Activated CD4-positive, alpha-beta T cell treated with anti-CD3 and anti-CD28 coated beads, Interleukin-10, Interleukin-2, amounts not matched to agents 100 ng/mL and 50 ng/mL, durations not matched to agents 16 hours and 8 hours (primary cell): ENCODE measurements around the gene CLBA1.

Source experiments
- DNase-seq: peaks from one replicate; pipeline ENCODE4 v3.0.0-alpha.2; 2020

CLBA1 gene

GRCh38 chr14:104980611-104981531, 4.7 kb upstream of the CLBA1 start:
- no peak for DNase-seq

DNA sequence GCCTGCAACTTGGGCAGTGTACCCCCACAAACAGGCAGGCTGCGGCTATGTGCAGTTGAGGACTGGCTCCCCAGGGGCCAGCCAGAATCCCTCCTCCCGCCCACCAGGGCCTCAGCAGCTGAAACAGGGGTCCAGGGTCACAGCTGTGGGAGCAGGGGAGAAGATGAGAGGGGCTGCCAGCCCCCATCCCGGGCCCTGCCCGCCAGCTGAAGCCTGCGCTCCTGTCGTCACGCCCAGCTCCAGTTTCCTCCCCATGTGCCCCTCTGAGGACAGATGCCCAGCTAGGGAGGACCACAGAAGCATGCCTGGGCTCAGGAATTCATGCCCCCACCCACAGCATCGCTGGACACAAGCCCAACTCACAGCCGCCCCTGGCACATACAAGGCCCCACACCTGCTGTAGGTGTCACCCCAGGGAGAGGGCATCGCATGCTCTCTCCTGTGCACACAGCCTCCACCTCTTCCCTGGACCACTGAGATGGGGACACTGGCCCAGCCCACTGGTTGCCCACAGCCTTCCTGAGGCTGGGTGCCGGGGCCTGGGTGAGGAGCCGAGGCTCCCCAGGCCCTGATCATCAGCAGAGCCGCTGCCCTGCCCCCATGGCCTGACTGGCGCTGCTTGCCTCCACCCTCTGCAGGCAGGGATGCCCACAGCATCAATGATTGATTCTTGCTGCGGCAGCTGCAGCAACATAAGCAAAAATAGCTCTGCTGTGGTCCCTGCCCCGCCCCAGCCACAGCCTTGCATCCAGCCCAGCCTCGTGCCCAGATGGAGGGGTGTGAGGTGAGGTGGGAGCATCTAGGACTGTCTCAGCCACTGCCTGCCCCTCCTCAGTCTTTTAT, 3.7 kb upstream of the CLBA1 start:
- DNase-seq = no peak

DNA sequence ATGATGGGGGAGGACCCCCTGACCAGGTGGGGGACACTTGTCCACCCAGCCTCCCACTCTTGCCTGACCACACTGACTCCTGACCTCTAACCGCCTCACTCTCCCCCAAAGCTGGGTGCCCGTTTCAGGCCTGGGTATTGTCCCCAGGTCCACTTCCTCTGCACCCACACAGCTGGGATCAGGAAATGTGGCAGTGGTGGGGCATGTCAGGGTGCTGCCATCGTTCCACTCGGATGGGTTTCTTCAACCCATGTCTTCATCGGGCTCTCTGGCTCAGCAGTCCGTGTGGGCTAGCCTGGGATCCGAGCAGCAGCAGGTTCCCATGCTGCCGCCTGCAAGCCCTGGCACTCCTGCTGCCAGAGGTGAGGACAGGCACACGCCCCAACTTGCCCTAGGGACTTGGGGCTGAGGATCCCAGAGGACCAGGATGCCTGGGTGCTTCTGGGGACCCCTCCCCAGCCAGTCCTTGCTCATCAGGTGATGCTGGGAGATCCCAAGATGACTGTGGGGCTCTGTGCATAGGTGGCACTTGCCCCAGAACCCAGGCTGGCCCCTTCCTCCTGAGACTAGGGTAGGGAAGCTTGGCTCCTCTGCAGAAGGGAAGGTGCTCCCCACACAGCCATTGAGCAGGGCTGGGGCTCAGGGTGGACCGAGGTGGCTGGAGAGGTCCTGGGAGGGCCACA, 2.9 kb upstream of the CLBA1 start:
- no peak for DNase-seq

DNA sequence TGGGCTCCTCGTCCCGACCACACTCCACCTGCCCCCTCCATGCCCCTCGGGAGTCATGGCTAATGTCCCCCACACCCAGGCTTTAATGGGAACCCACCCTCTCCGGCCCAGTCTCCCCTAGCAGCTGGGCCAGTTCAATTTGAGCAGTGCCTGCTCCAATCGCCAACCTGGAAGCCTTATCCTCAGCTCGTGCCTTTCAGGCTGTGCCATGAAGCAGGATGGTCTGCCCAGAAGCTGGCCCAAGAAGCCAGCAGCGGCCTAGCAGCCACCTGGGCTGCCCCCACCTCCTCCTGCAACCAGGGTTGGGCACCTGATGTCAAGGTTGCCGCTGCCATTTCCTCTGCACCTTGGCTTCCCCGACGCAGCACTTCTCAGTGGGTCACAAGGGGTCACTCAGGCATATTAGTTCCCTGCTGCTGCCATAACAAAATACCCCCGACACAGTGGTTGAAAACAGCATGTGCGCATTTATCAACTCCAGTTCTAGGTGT, 2.3 kb upstream of the CLBA1 start:
- DNase-seq = no peak

DNA sequence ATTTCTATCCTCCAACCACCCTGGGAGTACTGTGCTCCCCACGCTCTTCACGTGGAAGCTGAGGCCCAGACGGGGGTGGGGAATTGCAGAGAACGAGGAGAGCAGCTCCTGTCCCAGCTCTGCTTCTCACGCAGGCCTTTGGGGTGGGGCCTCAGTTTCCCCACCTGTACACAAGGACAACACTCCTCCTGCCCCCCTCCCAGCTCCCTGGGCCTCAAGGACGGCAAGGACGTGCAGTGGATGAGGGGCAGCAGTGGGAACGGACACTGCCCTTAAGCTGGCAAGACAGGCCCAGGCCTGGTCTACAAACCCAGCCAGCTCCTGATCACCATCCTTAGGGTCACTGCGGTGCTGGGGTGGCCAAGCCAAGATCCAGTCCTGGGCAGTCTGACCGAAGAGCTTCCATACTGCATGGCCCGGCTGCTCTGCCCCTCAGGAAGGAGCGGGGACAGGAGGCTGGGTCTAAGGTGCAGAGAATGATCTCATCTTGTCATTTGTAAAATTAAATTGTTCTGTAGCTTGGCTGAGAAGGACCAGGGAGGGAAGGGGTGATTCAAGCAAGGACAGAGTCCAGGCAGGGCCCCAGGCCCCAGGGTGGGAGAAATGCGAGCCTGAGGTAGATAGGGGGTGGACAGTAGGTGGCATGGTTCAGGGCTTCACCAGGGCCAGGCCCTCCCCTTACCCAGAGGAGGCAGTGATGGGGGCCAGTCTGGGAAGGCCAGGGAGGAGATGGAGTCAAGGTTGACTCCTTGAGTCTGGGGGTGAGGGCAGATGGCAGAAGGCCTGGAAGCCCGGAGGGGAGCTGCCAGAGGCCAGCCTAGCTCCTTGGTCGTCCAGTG, 1.3 kb upstream of the CLBA1 start:
- no peak for DNase-seq

- DNase-seq = no peak
These were observed 1.0 kb downstream of the CLBA1 start for GRCh38 chr14:104986487-104987164.

DNA sequence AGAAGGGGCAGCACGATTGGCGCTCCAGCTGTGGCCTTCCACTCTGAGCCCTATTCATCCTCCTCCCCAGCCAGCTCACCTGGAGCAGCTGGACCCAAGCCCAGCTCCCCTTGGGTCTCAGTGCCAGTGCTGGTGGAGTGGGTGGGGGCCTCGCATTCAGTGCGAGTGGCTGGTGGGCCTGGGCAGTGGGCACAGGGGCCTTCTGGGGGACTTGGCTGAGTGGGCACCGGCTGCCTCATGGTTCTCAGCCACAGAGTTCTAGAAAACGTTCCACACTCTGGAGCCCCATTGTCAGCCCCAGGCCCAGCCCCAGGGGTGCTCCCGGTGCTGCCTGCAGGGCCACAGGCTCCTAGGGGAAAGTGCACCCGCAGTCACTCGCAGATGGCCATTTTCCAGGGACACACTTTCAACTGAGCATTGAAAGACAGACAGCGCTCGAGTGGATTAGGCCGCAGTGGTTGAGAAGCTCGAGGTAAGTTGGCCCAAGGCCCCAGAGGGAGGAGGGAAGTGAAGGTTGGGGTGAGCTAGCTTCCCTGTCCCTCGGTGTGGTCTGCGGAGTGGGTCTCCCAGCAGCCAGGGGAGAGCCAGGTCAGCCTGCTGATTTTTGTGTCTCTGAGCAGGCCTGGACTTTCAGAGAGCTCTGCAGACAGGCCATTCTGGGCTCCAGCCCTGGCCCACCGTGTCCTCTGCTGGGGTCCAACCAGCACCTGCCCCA, 3.8 kb downstream of the CLBA1 start:
- DNase-seq = no peak

GRCh38 chr14:104989951-104990303, 4.3 kb downstream of the CLBA1 start:
- DNase-seq = no peak

DNA sequence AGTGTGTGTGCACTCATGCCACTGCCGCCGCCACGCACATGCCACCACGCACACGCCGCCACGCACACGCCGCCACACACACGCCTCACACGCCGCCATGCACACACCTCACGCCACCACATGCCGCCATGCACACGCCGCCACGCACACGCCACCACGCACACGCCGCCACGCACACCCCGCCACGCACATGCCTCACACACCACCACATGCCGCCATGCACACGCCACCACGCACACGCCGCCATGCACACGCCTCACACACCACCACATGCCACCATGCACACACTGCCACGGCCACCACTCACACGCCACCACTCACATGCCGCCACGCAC, 6.3 kb downstream of the CLBA1 start:
- DNase-seq = no peak

GRCh38 chr14:104992501-104992900, 6.9 kb downstream of the CLBA1 start:
- no peak for DNase-seq

DNA sequence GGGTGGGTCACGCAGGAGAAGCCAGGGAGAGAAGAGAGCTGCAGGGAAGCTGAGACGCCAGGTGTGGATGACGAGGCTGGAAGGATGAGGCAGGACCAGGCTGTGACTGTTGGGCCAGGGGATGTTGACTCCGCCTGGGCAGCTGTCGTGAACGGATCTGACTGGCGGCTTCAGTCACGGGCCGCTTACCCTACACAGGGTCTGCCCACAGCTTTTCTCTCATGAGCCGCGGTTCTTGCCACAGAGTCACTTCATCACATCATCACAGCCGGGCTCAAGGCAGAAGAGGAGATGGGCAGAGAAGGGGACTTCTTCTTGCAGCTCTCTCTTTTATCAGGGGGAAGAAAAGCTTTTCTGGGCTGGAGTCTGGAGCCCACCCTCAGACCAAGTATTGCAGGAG, 7.7 kb downstream of the CLBA1 start:
- DNase-seq = no peak

DNA sequence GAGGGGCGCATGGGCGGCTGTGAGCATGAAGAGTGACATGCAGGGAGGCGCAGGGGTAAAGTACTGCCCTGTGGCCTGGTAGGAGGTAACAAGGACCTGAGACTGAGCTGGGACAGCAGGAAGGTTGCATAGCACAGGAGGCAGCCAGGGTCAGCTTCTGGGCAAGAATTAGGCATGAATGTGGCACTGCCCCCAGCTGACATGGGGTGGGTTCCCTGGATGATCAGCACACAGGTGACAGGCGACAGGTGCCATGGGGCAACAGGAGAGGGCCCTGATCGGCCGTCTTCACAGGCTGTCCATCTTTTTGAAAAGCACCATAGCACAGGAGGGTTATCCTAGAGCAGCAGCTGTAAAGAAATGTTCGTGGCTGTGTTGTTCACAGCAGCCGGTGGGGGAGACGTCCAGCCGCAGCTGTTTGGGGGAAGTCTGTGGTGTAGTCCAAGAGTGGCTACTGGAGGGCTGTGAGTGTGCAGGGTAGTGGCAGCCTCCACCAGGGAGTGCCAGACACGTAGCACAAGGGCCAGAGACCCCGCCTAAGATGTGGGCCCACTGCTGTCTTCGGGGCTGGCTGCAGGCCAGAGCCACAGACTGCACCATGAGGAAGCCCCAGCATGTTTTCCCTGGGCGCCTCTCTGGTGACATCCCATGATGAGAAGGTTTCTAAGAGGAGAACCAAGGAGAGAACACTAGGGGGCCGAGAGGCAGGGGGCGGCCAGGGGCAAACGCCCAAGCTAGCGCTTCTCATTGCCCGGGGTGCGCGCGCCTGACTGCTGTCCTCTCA, 8.4 kb downstream of the CLBA1 start:
- DNase-seq = no peak

DNA sequence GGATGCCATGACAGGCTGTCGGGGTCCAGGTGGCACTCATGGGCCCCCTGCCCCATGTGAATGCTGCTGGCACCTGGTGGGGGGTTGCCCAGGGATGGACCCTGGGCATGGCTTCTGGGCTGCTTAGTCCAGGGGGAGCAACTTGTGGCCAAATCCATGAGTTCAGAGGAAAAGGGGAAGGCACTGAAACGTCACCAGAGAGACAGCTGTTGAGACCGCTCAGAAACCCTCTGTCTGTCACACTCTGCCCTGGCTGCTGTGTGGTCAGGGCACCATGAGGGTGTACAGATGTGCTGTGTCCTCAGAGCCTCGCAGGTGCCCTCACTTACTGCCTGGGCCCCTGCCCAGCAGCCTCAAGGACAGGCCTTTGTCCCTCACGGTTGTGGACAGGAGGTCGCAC, 9.4 kb downstream of the CLBA1 start:
- DNase-seq = no peak

GRCh38 chr14:104996032-104996431, 10.4 kb downstream of the CLBA1 start:
- no peak for DNase-seq

DNA sequence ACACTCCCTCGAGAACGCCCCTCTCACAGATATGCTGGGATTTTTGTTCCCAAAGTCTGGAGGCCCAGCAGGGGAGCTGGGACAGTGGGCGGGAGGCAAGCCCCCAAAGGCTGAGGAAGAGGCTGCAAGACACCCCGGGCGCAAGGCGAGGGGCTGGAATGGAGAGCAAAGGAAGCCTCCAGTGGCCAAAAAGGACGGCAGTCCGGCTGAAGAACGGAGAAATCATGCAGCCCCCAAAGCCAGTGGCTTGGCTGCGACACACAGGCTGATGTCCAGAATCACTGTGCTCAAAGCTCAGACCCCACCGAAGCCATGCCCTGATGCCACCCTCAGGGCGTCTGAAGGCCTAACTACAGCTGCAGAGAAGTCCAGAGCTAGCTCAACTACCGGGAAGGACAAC, 10.9 kb downstream of the CLBA1 start:
- DNase-seq = no peak

DNA sequence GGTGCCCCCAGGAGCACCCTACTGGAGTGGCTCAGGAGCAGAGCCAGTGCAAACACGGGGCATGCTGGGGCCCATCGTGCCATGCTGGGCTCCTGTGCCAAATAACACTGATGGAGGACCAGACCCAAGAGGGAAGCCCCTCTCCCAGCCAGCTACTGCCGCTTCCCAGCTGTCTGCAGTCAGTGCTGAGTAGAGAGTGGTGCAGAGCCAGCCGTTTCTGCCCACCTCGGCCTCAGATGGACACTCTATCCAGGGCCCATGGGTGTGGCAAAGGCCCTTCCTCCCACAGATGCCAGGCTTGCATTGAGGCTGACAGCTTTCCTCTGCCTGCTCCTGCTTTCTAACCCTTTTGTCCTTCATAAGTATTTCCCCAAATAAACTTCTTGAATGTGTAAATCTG, 13.2 kb downstream of the CLBA1 start:
- DNase-seq = no peak

- no peak for DNase-seq
These were observed 13.8 kb downstream of the CLBA1 start for GRCh38 chr14:104999361-104999760.

DNA sequence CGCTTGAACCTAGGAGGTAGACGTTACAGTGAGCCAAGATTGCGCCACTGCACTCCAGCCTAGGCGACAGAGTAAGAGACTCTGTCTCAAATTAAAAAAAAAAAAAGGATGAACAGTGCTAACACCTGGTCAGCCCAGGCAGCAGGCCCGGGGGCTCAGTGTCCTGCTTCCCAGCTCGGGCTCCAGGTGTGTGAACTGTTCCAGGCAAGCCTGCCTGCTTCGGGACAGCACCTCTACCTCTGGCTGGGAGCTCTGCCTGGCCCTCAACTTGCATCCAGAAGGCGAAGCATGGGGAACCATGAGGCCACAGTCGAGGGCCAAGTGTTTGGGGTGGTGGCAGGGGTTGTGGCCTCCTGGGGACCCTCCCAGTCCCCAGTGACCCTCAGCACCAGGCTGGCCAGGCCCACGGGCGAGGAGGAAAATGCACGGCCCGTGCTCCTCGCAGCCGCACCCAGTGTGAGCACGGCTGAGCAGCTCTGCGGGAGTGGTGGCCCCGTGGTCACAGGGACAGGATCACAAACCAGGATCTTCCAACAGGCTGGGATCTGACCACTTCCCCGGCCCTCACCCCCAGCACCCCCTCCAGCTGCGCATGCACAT, 19.8 kb downstream of the CLBA1 start:
- DNase-seq = no peak

DNA sequence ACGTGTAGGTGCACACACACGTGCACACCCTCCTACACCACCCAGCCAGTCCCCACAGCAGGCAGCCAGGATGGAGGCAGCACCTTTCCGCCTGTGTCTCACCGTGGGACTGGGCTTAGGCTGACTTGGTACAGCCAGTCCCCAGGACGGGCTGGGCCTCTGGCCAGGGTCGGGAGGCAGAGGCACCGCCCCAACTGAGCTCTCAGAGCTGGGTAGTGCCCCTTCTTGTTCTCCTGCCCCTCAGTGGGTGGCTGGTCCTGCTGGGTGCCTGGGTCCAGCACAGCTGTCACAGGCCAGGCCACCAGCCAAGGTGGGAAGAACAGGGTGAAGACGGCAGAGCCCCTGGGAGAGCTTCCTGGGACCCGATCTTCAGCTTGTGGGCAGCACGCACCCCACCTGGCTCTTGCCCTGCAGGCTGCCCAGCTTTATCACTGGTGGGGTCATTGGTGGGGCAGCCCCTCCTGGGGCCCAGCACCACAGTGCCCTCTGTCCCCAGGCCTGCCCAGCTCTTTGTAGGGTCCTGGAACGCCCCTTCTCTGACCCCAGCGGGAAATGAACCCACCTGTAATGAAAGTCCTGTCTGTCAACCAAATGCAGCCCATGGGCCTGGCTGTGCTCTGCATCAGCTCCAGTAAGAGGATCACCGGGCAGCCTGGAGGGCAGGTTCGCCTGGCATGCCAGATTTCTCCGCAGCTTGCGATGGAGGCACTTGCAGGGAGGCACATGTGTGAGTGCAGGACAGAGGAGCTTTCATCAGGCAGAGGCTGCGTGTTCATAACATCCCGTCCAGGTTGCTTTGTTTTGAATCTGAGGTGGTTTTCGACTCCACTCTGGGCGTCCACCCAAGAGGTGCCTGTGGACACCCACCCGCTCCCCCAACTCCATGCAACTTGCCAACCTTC, 20.6 kb downstream of the CLBA1 start:
- DNase-seq = no peak
